Esophagus muscularis mucosa (tissue), 4 donors: ENCODE results near the gene GTF2IRD1. TPM values are rescaled to one million over a fixed set of nuclear protein-coding genes. Genes with fewer than 3 reads are reported as not detected.
"Not testable (repeated sequence)": the region's sequence is repeated elsewhere in the genome, so short reads cannot be mapped to it uniquely, and the experiment has no call there.

ENCODE experiments used
- DNase-seq: peaks from one replicate; pipeline ENCODE4 v3.0.0-alpha.2; 2017; ENCODE audit errors: extremely low spot score
- H3K27ac ChIP-seq, 4 donors: fragments of 200-600 bp; sonication (generic); replicated peaks in 1 of 4; 1 replicate in 3 of 4; 2 replicates in 1 of 4; pipeline ENCODE4 v1.5.1; 2016 to 2019; ENCODE audit warnings: mild to moderate bottlenecking in 1 of 4
- H3K27me3 ChIP-seq, 4 donors: fragments of 200-600 bp; sonication (generic); one replicate each; pipeline versions ENCODE4 v1.5.1 to v1.6.0; 2016 to 2019
- H3K36me3 ChIP-seq, 4 donors: fragments of 200-600 bp; sonication (generic); one replicate each; pipeline ENCODE4 v1.5.1; 2016 to 2019
- H3K4me1 ChIP-seq, 4 donors: fragments of 200-600 bp; sonication (generic); one replicate each; pipeline ENCODE4 v1.5.1; 2016 to 2019
- H3K4me3 ChIP-seq, 4 donors: fragments of 200-600 bp; sonication (generic); 1 replicate in 2 of 4; 2 replicates in 2 of 4; pipeline ENCODE4 v1.5.1; 2016 to 2019; ENCODE audit warnings: mild to moderate bottlenecking in 4 of 4, moderate library complexity in 1 of 4
- H3K9me3 ChIP-seq, 4 donors: fragments of 200-600 bp; sonication (generic); 1 replicate in 3 of 4; 2 replicates in 1 of 4; pipeline ENCODE4 v1.5.1; 2016 to 2019
- CTCF ChIP-seq, 3 experiments: fragments of 200-600 bp in 2 of 3; fragments of 450-650 bp in 1 of 3; sonication (generic) in 2 of 3; IDR thresholded peaks; one replicate each; pipeline ENCODE4 v1.5.1; 2017 to 2019; ENCODE audit warnings: antibody characterized with exemption in 3 of 3, mild to moderate bottlenecking in 2 of 3, moderate library complexity in 1 of 3
- EP300 ChIP-seq: sonication (generic); formaldehyde crosslinking; IDR thresholded peaks from one replicate; pipeline ENCODE4 v1.6.1; 2017; ENCODE audit warnings: antibody characterized with exemption
- POLR2A ChIP-seq: fragments of 450-650 bp; IDR thresholded peaks from one replicate; pipeline ENCODE4 v1.6.1; 2017; ENCODE audit warnings: antibody characterized with exemption, moderate library complexity, mild to moderate bottlenecking, low read depth
- POLR2AphosphoS5 ChIP-seq, 2 donors: sonication (generic); formaldehyde crosslinking; IDR thresholded peaks; one replicate each; pipeline ENCODE4 v1.6.1; 2017; ENCODE audit warnings: antibody characterized with exemption in 2 of 2
- WGBS: methylation state at CpG from one replicate; pipeline ENCODE4 v1.1.5; 2018; 5-methylcytosine and 5-hydroxymethylcytosine counted together
- intact Hi-C: fragments of 100-400 bp; cut with DNase I; formaldehyde crosslinking; loops from one replicate; pipeline ENCODE4 v1.15.1; 2023
- total RNA-seq, 4 donors: library from RNA; depleted of rRNA; stranded (reverse); fragments of >200 nt; gene quantifications; one replicate each; pipeline versions ENCODE4 v1.1.0 to v1.2.1, GENCODE V29; 2016

The GTF2IRD1 gene
- total RNA-seq, 4 donors from 2014 or later = 20.8 to 24.0 (median 22.0) TPM

- intact Hi-C loops = no loop called here
- Histone ChIP-seq H3K9me3 (no peaks in the 10 kb centered on the region), H3K36me3 (peaks cover 8 to 100% (median 64%) of the 10 kb centered on the region in 4 donors), H3K4me3 (no peak overlapping the region), H3K4me1 (peaks cover 6 to 16% (median 12%) of the 10 kb centered on the region in 4 donors), H3K27ac (peak overlapping the region in 1 of 4 donors; percentile 43), H3K27me3 (no peaks in the 10 kb centered on the region)
- WGBS = 83% methylated on average over 5 of the region's 13 CpGs
- TF ChIP-seq POLR2A = no peak
- no peak for DNase-seq
Measured at GRCh38 chr7:74535951-74536356, 82.2 kb downstream of the GTF2IRD1 start.

- H3K27ac ChIP-seq, H3K4me3 ChIP-seq, intact Hi-C loops, H3K9me3 ChIP-seq, H3K27me3 ChIP-seq, H3K4me1 ChIP-seq, DNase-seq: not testable (repeated sequence)
- H3K36me3 ChIP-seq = peaks cover 13 to 86% (median 63%) of the 10 kb centered on the region in 4 donors
- WGBS = 88% methylated on average over 5 of the region's 5 CpGs
Measured at GRCh38 chr7:74541937-74542336, 88.2 kb downstream of the GTF2IRD1 start.

- no peak overlapping the region for H3K27ac ChIP-seq
- H3K9me3 ChIP-seq = peaks cover 0 to 10% (median 3%) of the 10 kb centered on the region in 4 donors
- no peaks in the 10 kb centered on the region for H3K27me3 ChIP-seq
- WGBS = 74% methylated on average over 9 of the region's 9 CpGs
- peaks cover 19 to 86% (median 66%) of the 10 kb centered on the region in 4 donors for H3K36me3 ChIP-seq
- TF ChIP-seq POLR2AphosphoS5 (IDR thresholded peaks at IDR 0.05) (no peak), EP300 (no peak), CTCF (IDR thresholded peaks at IDR 0.05) (no peak), POLR2A (no peak)
- intact Hi-C loops = no loop called here
- H3K4me3 ChIP-seq = no peak overlapping the region
- DNase-seq = no peak
- H3K4me1 ChIP-seq = peaks cover 0 to 8% (median 5%) of the 10 kb centered on the region in 4 donors
Measured at GRCh38 chr7:74542558-74543117, 88.9 kb downstream of the GTF2IRD1 start.

- no peak for DNase-seq
- Histone ChIP-seq H3K4me1 (peaks cover 0 to 8% (median 5%) of the 10 kb centered on the region in 4 donors), H3K27me3 (no peaks in the 10 kb centered on the region), H3K36me3 (peaks cover 18 to 83% (median 58%) of the 10 kb centered on the region in 4 donors), H3K27ac (no peak overlapping the region), H3K9me3 (peaks cover 0 to 10% (median 3%) of the 10 kb centered on the region in 4 donors), H3K4me3 (no peak overlapping the region)
- intact Hi-C loops = no loop called here
- WGBS = 83% methylated on average over 11 of the region's 12 CpGs
- TF ChIP-seq CTCF (IDR thresholded peaks at IDR 0.05) (peak; percentile 33 to 54 (median 33)), POLR2A (no peak), EP300 (no peak)
Measured at GRCh38 chr7:74544706-74545469, 91.2 kb downstream of the GTF2IRD1 start.

- DNase-seq = no peak
- no peak overlapping the region for H3K27ac ChIP-seq
- peaks cover 0 to 10% (median 3%) of the 10 kb centered on the region in 4 donors for H3K9me3 ChIP-seq
- no peaks in the 10 kb centered on the region for H3K27me3 ChIP-seq
- TF ChIP-seq POLR2AphosphoS5 (IDR thresholded peaks at IDR 0.05) (no peak), POLR2A (no peak), EP300 (no peak), CTCF (IDR thresholded peaks at IDR 0.05) (no peak)
- 96% methylated on average over 8 of the region's 8 CpGs for WGBS
- H3K4me3 ChIP-seq = no peak overlapping the region
- intact Hi-C loops = no loop called here
- H3K36me3 ChIP-seq = peaks cover 16 to 77% (median 50%) of the 10 kb centered on the region in 4 donors
- peaks cover 0 to 8% (median 5%) of the 10 kb centered on the region in 4 donors for H3K4me1 ChIP-seq
Measured at GRCh38 chr7:74545921-74546320, 92.2 kb downstream of the GTF2IRD1 start.

- H3K27me3 ChIP-seq, H3K4me1 ChIP-seq, intact Hi-C loops, H3K27ac ChIP-seq, H3K9me3 ChIP-seq, DNase-seq, H3K4me3 ChIP-seq: not testable (repeated sequence)
- 82% methylated on average over 6 of the region's 10 CpGs for WGBS
- peaks cover 2 to 63% (median 40%) of the 10 kb centered on the region in 4 donors for H3K36me3 ChIP-seq
Measured at GRCh38 chr7:74553596-74554012, 99.9 kb downstream of the GTF2IRD1 start.
